Calu3 (cell line): Measurements from ENCODE around the gene PRUNE1. TPM values are rescaled to one million over a fixed set of nuclear protein-coding genes. Genes with fewer than 3 reads are reported as not detected.

Source experiments
- BruUV-seq: library from RNA; stranded (reverse); fragments of 400-500 nt; replicated peaks from 2 replicates; lab custom pipeline; 2021; lab: Mats Ljungman, UMichigan
- CTCF ChIA-PET: fragments of 300-600 bp; sonication (Branson Sonifier 250); formaldehyde crosslinking; loops from one replicate; lab custom pipeline; 2022; ENCODE audit warnings: antibody characterized with exemption; lab: Charles Lee
- DNase-seq: peaks from one replicate; pipeline ENCODE4 v3.0.0; 2022
- H3K27ac Mint-ChIP-seq: one replicate; pipeline ENCODE4 v1.8.0; 2022; ENCODE audit warnings: mixed read lengths; ENCODE audit not compliant: unreplicated experiment
- H3K27me3 Mint-ChIP-seq: one replicate; pipeline ENCODE4 v1.8.0; 2022; ENCODE audit warnings: mixed read lengths; ENCODE audit not compliant: unreplicated experiment
- H3K36me3 Mint-ChIP-seq: one replicate; pipeline ENCODE4 v1.8.0; 2022; ENCODE audit warnings: mild to moderate bottlenecking, moderate library complexity, mixed read lengths; ENCODE audit not compliant: insufficient read depth, unreplicated experiment
- H3K4me1 Mint-ChIP-seq: one replicate; pipeline ENCODE4 v1.8.0; 2022; ENCODE audit warnings: mild to moderate bottlenecking, low read depth, mixed read lengths; ENCODE audit not compliant: unreplicated experiment
- H3K4me3 Mint-ChIP-seq: one replicate; pipeline ENCODE4 v1.8.0; 2022; ENCODE audit warnings: mild to moderate bottlenecking, low read depth, moderate library complexity, mixed read lengths; ENCODE audit not compliant: unreplicated experiment
- H3K9me3 Mint-ChIP-seq: one replicate; pipeline ENCODE4 v1.8.0; 2022; ENCODE audit warnings: low read depth, mixed read lengths; ENCODE audit not compliant: unreplicated experiment
- intact Hi-C: fragments of 100-400 bp; cut with micrococcal nuclease; formaldehyde crosslinking; loops from one replicate; pipeline ENCODE4 v1.10.0; 2022; ENCODE audit not compliant: unreplicated experiment
- total RNA-seq: library from RNA; stranded (reverse); gene quantifications from 2 replicates; pipeline ENCODE4 v1.2.3, GENCODE V29; 2022
- TF ChIP-seq, protein P1 (sequence below): fragments of 200-600 bp; IDR thresholded peaks from one replicate; pipeline ENCODE4 v1.8.0; 2022; ENCODE audit warnings: antibody characterized with exemption; ENCODE audit not compliant: unreplicated experiment

Gene PRUNE1
- total RNA-seq, 1 experiment from 2014 or later: 15.9 TPM

DNA sequence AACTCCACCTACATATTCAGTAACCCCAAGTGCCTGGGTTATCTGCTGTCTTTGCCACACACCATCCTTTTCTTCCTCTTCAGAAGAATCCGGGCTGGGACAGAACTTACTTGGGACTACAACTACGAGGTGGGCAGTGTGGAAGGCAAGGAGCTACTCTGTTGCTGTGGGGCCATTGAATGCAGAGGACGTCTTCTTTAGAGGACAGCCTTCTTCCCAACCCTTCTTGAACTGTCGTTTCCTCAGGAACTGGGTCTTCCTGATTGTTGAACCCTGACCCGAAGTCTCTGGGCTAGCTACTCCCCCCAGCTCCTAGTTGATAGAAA, 44.1 kb upstream of the PRUNE1 start:
- DNase-seq: no peak
- Mint-ChIP-seq H3K36me3 (peaks cover 91% of the 10 kb centered on the region), H3K27ac (peak overlapping the region; percentile 52), H3K9me3 (no peaks in the 10 kb centered on the region), H3K4me1 (no peaks in the 10 kb centered on the region), H3K27me3 (no peaks in the 10 kb centered on the region), H3K4me3 (no peak overlapping the region)
- TF ChIP-seq, protein P1, sequence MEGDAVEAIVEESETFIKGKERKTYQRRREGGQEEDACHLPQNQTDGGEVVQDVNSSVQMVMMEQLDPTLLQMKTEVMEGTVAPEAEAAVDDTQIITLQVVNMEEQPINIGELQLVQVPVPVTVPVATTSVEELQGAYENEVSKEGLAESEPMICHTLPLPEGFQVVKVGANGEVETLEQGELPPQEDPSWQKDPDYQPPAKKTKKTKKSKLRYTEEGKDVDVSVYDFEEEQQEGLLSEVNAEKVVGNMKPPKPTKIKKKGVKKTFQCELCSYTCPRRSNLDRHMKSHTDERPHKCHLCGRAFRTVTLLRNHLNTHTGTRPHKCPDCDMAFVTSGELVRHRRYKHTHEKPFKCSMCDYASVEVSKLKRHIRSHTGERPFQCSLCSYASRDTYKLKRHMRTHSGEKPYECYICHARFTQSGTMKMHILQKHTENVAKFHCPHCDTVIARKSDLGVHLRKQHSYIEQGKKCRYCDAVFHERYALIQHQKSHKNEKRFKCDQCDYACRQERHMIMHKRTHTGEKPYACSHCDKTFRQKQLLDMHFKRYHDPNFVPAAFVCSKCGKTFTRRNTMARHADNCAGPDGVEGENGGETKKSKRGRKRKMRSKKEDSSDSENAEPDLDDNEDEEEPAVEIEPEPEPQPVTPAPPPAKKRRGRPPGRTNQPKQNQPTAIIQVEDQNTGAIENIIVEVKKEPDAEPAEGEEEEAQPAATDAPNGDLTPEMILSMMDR: no peak
- CTCF ChIA-PET: no interaction called here
- BruUV-seq: TSS peak; percentile 13
- intact Hi-C loops: no loop called here

DNA sequence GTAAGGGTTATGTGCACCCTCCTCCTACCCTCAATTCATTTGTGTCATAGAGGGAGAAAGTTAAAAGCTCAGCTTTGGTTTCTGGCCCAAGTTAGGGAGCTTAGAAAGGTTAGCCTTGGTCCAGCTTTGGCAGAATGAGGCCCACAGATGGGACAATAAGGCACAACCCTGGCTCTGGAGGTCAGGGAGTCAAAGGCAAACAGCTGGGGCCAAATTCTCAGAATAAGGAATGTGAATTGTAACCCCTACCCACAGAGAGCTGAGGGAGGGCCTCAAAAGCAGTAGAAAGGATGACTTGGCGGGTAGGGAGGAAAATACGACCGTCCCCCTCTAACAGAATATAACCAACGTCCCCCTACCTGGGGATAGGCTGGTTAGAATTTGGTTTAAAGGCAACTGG, 42.6 kb upstream of the PRUNE1 start:
- CTCF ChIA-PET: interaction anchor here (0.7 kb wide), 1 partner anchor 289 kb away, joined by 3 read pairs; no protein-coding TSS in a partner anchor
- Mint-ChIP-seq H3K36me3 (peaks cover 77% of the 10 kb centered on the region), H3K4me3 (no peak overlapping the region), H3K4me1 (peaks cover 2% of the 10 kb centered on the region), H3K9me3 (no peaks in the 10 kb centered on the region), H3K27me3 (no peaks in the 10 kb centered on the region), H3K27ac (no peak overlapping the region)
- no peak for DNase-seq
- TSS peak; percentile 46 for BruUV-seq
- intact Hi-C loops: no loop called here
- TF ChIP-seq, protein P1: no peak

DNA sequence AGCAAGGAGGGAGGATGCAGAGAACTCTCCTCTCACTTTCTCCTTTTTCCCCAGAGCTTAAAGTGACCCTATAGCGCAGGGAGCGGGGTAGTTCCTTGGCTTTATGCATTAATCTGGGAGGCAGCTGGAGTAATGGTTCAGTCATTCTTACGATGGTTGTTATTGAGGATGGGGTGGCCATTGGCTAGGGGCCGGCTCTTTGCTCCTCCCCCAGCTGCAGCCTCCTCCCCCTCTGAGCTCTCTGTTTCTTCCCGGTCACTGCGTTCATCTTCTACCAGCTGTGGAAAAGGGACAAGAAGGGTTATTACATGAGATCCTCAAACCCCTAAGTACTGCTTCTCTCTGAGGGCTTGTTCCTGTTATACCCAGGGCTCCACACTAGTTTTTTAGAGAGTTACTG, 42.2 kb upstream of the PRUNE1 start:
- Mint-ChIP-seq H3K9me3 (no peaks in the 10 kb centered on the region), H3K27ac (no peak overlapping the region), H3K27me3 (no peaks in the 10 kb centered on the region), H3K4me1 (peaks cover 6% of the 10 kb centered on the region), H3K4me3 (no peak overlapping the region), H3K36me3 (peaks cover 73% of the 10 kb centered on the region)
- BruUV-seq: no TSS peak
- DNase-seq: no peak
- CTCF ChIA-PET: interaction anchor here (0.7 kb wide), 1 partner anchor 290 kb away, joined by 3 read pairs; no protein-coding TSS in a partner anchor
- TF ChIP-seq, protein P1: no peak
- intact Hi-C loops: no loop called here

DNA sequence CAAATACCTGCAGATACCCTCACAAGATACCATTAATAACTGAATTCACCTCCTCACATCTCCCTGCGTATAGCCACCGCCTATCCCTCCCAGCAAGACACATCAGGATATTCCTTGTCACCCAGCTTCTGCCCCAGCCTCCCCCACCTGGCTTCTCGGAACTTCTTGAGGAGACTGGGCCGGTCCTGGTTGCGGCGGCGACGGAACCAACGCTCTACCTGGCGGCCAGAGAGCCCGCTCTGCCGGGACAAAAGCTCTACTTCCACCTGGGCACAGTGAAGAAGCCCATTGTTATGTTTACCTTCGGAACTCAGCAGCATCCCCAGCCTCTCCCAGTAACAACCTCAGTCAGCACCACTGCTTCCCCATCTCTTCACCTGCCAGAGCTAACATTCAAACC, 40.3 kb upstream of the PRUNE1 start:
- Mint-ChIP-seq H3K9me3 (no peaks in the 10 kb centered on the region), H3K27me3 (no peaks in the 10 kb centered on the region), H3K4me1 (peaks cover 26% of the 10 kb centered on the region), H3K36me3 (peaks cover 68% of the 10 kb centered on the region), H3K4me3 (no peak overlapping the region), H3K27ac (no peak overlapping the region)
- CTCF ChIA-PET: no interaction called here
- TF ChIP-seq, protein P1: no peak
- intact Hi-C loops: no loop called here
- no peak for DNase-seq
- no TSS peak for BruUV-seq
